Activated CD8-positive, alpha-beta memory T cell treated with anti-CD3 and anti-CD28 coated beads, Interleukin-2, amount 50 U/mL, for 24 hours (primary cell): ENCODE data around the gene EEPD1.
"Not testable (repeated sequence)": the region's sequence is repeated elsewhere in the genome, so short reads cannot be mapped to it uniquely, and the experiment has no call there.

ENCODE experiments used
- DNase-seq: peaks from one replicate; pipeline ENCODE4 v3.0.0-alpha.2; 2020; ENCODE audit errors: extremely low read depth

The EEPD1 gene

GRCh38 chr7:36214608-36215456, 61.8 kb downstream of the EEPD1 start:
- no peak for DNase-seq

- no peak for DNase-seq
Observed at GRCh38 chr7:36215457-36215765, 62.4 kb downstream of the EEPD1 start.

- DNase-seq = no peak
Observed at GRCh38 chr7:36216063-36216684, 63.1 kb downstream of the EEPD1 start.

GRCh38 chr7:36217211-36217960, 64.3 kb downstream of the EEPD1 start:
- DNase-seq = no peak

- DNase-seq = no peak
Observed at GRCh38 chr7:36217961-36218284, 64.9 kb downstream of the EEPD1 start.

- DNase-seq = no peak
Observed at GRCh38 chr7:36219429-36219828, 66.4 kb downstream of the EEPD1 start.

GRCh38 chr7:36223851-36224250, 70.8 kb downstream of the EEPD1 start:
- no peak for DNase-seq

- no peak for DNase-seq
Observed at GRCh38 chr7:36224934-36225858, 72.1 kb downstream of the EEPD1 start.

- DNase-seq = no peak
Observed at GRCh38 chr7:36226151-36226550, 73.1 kb downstream of the EEPD1 start.

GRCh38 chr7:36227223-36227622, 74.2 kb downstream of the EEPD1 start:
- no peak for DNase-seq

GRCh38 chr7:36228039-36228438, 75.0 kb downstream of the EEPD1 start:
- DNase-seq = no peak

- no peak for DNase-seq
Observed at GRCh38 chr7:36231406-36231805, 78.4 kb downstream of the EEPD1 start.

GRCh38 chr7:36232555-36232954, 79.5 kb downstream of the EEPD1 start:
- no peak for DNase-seq

GRCh38 chr7:36232971-36233550, 80.0 kb downstream of the EEPD1 start:
- no peak for DNase-seq

GRCh38 chr7:36236073-36236472, 83.0 kb downstream of the EEPD1 start:
- DNase-seq = no peak

GRCh38 chr7:36238138-36238537, 85.1 kb downstream of the EEPD1 start:
- no peak for DNase-seq

- DNase-seq = not testable (repeated sequence)
Observed at GRCh38 chr7:36243356-36243755, 90.3 kb downstream of the EEPD1 start.

- DNase-seq = not testable (repeated sequence)
Observed at GRCh38 chr7:36244001-36244400, 90.9 kb downstream of the EEPD1 start.

GRCh38 chr7:36244429-36244828, 91.4 kb downstream of the EEPD1 start:
- DNase-seq = no peak

- no peak for DNase-seq
Observed at GRCh38 chr7:36245684-36246299, 92.7 kb downstream of the EEPD1 start.

GRCh38 chr7:36249091-36249490, 96.0 kb downstream of the EEPD1 start:
- DNase-seq = no peak
